PFSK-1 (cell line): ENCODE measurements around the gene ADCY6.

Experiments
- FOXP2 ChIP-seq: optimal IDR thresholded peaks from 2 replicates; pipeline ENCODE3; 2011; ENCODE audit warnings: borderline replicate concordance, control low read depth, inconsistent platforms; ENCODE audit not compliant: insufficient read depth; ENCODE audit errors: extremely low read length, extremely low read depth
- POLR2AphosphoS5 ChIP-seq: IDR thresholded peaks from 2 replicates; pipeline ENCODE4 v1.6.1; 2012; ENCODE audit warnings: low read depth, mild to moderate bottlenecking, control low read depth, low read length, moderate library complexity
- SIN3A ChIP-seq: IDR thresholded peaks from 2 replicates; pipeline ENCODE4 v1.6.1; 2012; ENCODE audit warnings: mild to moderate bottlenecking, low read length, moderate library complexity, borderline replicate concordance; ENCODE audit not compliant: insufficient read depth
- TAF1 ChIP-seq: IDR thresholded peaks from 2 replicates; pipeline ENCODE4 v1.6.1; 2012; ENCODE audit warnings: low read length, control low read depth, borderline replicate concordance; ENCODE audit not compliant: insufficient read depth
- TF ChIP-seq, protein P1 (sequence below), 2 experiments: IDR thresholded peaks; 2 replicates each; pipeline versions ENCODE4 v1.6.1 to v1.8.0; 2011 to 2012; ENCODE audit warnings: low read depth in 2 of 2, low read length in 2 of 2, control low read depth in 1 of 2, inconsistent platforms in 1 of 2, mild to moderate bottlenecking in 1 of 2, moderate library complexity in 1 of 2; ENCODE audit not compliant: insufficient read depth in 1 of 2

ADCY6 gene

GRCh38 chr12:48774516-48774915, 14.4 kb downstream of the ADCY6 start:
- TF ChIP-seq, protein P1, sequence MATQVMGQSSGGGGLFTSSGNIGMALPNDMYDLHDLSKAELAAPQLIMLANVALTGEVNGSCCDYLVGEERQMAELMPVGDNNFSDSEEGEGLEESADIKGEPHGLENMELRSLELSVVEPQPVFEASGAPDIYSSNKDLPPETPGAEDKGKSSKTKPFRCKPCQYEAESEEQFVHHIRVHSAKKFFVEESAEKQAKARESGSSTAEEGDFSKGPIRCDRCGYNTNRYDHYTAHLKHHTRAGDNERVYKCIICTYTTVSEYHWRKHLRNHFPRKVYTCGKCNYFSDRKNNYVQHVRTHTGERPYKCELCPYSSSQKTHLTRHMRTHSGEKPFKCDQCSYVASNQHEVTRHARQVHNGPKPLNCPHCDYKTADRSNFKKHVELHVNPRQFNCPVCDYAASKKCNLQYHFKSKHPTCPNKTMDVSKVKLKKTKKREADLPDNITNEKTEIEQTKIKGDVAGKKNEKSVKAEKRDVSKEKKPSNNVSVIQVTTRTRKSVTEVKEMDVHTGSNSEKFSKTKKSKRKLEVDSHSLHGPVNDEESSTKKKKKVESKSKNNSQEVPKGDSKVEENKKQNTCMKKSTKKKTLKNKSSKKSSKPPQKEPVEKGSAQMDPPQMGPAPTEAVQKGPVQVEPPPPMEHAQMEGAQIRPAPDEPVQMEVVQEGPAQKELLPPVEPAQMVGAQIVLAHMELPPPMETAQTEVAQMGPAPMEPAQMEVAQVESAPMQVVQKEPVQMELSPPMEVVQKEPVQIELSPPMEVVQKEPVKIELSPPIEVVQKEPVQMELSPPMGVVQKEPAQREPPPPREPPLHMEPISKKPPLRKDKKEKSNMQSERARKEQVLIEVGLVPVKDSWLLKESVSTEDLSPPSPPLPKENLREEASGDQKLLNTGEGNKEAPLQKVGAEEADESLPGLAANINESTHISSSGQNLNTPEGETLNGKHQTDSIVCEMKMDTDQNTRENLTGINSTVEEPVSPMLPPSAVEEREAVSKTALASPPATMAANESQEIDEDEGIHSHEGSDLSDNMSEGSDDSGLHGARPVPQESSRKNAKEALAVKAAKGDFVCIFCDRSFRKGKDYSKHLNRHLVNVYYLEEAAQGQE (IDR thresholded peaks at IDR 0.05; ENCODE audit: insufficient read depth in 1 of 2, low read depth in 2 of 2, low read length in 2 of 2): no peak
- TF ChIP-seq SIN3A (no peak), POLR2AphosphoS5 (no peak), FOXP2 (no peak), TAF1 (no peak)

- TF ChIP-seq, protein P1 (IDR thresholded peaks at IDR 0.05; ENCODE audit: insufficient read depth in 1 of 2, low read depth in 2 of 2, low read length in 2 of 2): no peak
- TF ChIP-seq SIN3A: no peak
- TF ChIP-seq TAF1: no peak
- TF ChIP-seq POLR2AphosphoS5: no peak
- TF ChIP-seq FOXP2: no peak
Observed at GRCh38 chr12:48773686-48774085, 15.2 kb downstream of the ADCY6 start.

DNA sequence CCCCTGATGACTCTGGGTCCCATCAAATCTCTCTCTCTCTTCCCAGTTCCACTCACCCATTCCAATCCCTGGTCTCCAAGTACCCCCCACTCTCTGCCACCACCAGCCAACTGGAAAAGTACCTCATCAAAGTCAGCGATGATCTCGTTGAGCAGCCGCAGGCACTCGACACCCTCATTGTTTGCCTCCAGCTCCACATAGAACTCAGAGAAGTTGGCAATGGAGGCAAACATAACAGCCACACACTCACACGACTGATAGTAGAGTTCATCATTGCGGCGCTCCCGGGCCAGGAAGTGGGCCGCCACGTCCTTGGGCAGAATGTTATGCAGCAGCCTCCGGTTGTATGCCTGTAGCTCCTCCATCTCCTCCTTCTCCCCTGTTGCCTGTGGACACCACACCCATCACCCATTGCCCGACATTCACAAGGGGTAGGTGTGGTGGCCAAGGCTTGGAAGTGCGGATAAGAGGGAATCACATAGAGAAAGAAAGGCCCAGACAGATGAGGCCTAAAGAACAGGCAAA, 17.2 kb downstream of the ADCY6 start:
- TF ChIP-seq SIN3A (no peak), FOXP2 (no peak), TAF1 (no peak), POLR2AphosphoS5 (no peak)
- TF ChIP-seq, protein P1 (IDR thresholded peaks at IDR 0.05; ENCODE audit: insufficient read depth in 1 of 2, low read depth in 2 of 2, low read length in 2 of 2): no peak

- TF ChIP-seq, protein P1 (IDR thresholded peaks at IDR 0.05; ENCODE audit: insufficient read depth in 1 of 2, low read depth in 2 of 2, low read length in 2 of 2): no peak
- TF ChIP-seq TAF1 (no peak), POLR2AphosphoS5 (no peak), FOXP2 (no peak), SIN3A (no peak)
Observed at GRCh38 chr12:48770756-48771155, 18.1 kb downstream of the ADCY6 start.
